ENCODE measurements around the gene GRK6. TPM values are rescaled to one million over a fixed set of nuclear protein-coding genes. Genes with fewer than 3 reads are reported as not detected.

The GRK6 gene
- total RNA-seq = 10 to 100 TPM; 12.8 to 33.2 (median 17.3) TPM
- 10 to 100 TPM in 1 of 2 donors, 1 to 10 TPM in 1; 6.8 to 29.5 TPM for polyA plus RNA-seq
- long read RNA-seq, donor 1, transcript GRK6-211 (16 exons, 2,571 nt) = minor isoform, 9 of 52 reads
- long read RNA-seq, donor 1, transcript GRK6-201 (16 exons, 2,939 nt) = major isoform, 32 of 52 reads
- long read RNA-seq, donor 1, partial matches to known transcripts = 6 of 52 reads
- long read RNA-seq, donor 1, other reads (novel, unspliced or antisense) = 4 of 52 reads
- long read RNA-seq, donor 2, partial matches to known transcripts = 1 of 3 reads
- long read RNA-seq, donor 2, other reads (novel, unspliced or antisense) = 2 of 3 reads
- long read RNA-seq, donor 3, transcript GRK6-201 (16 exons, 2,939 nt) = major isoform, 48 of 74 reads
- long read RNA-seq, donor 3, transcript GRK6-211 (16 exons, 2,571 nt) = minor isoform, 11 of 74 reads
- long read RNA-seq, donor 3, partial matches to known transcripts = 2 of 74 reads
- long read RNA-seq, donor 3, other reads (novel, unspliced or antisense) = 11 of 74 reads

DNA sequence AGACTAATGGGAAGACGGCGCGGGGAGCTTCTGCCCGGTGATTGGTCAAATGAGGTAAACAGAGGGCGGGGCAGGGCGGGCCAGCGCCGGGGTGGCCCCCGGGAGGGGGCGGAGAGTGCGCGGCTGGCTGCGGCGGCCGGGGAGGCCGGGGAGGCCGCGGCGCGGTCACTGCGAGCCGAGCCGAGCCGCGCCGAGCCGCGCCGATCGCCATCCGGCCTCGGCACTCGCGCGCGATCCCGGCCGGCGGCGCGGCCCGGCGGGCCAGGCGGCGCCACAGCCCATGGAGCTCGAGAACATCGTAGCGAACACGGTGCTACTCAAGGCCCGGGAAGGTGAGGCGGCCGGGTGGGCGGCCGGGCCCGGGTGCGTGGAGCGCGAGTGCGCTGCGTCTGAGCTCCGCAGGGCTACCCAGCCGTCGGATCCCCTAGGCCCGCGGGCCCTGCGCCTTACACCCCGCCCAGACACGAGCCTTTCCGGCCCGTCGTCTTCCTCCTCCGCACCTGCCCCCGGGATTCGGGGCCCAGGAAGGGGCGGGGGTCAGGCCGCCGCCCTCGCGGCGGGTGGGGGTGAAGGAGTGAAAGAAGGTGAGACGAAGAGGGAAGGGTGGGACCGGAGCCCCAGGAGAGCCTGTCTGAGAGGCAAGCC is at the start of gene GRK6:
GRK6 (plus strand) TSS at position 111 of the 645 bp plus-strand sequence; CDS start at position 281, 170 bp downstream.
- H3K9me3 ChIP-seq = no peaks in the 10 kb centered on the region
- 0 to 1% (median 1%) methylated on average over 8 to 82 of the region's 82 CpGs for WGBS, 4 donors
- peak within 1 kb of the TSS; percentile 77 to 98 (median 94) for H3K27ac ChIP-seq
- H3K4me3 ChIP-seq = peak within 1 kb of the TSS; percentile 73 to 100 (median 92)
- intact Hi-C loops (cut with DNase I) = loop anchor here in 2 of 10 donors (1.0 to 2.0 kb wide), 3 partner anchors 28 to 71 kb away; partner anchors contain the start of gene PDLIM7 (in 1 of the 2)
- DNase-seq (peak; percentile 42 to 78 (median 66)), ATAC-seq (no peak)
- H3K27me3 ChIP-seq = no peaks in the 10 kb centered on the region
- H3K4me1 ChIP-seq = peaks cover 0 to 57% (median 30%) of the 10 kb centered on the region in 12 donors
- TF ChIP-seq, protein P1, sequence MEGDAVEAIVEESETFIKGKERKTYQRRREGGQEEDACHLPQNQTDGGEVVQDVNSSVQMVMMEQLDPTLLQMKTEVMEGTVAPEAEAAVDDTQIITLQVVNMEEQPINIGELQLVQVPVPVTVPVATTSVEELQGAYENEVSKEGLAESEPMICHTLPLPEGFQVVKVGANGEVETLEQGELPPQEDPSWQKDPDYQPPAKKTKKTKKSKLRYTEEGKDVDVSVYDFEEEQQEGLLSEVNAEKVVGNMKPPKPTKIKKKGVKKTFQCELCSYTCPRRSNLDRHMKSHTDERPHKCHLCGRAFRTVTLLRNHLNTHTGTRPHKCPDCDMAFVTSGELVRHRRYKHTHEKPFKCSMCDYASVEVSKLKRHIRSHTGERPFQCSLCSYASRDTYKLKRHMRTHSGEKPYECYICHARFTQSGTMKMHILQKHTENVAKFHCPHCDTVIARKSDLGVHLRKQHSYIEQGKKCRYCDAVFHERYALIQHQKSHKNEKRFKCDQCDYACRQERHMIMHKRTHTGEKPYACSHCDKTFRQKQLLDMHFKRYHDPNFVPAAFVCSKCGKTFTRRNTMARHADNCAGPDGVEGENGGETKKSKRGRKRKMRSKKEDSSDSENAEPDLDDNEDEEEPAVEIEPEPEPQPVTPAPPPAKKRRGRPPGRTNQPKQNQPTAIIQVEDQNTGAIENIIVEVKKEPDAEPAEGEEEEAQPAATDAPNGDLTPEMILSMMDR (IDR thresholded peaks at IDR 0.05) = no peak
- H3K36me3 ChIP-seq = peaks cover 0 to 10% (median 0%) of the 10 kb centered on the region in 9 donors

DNA sequence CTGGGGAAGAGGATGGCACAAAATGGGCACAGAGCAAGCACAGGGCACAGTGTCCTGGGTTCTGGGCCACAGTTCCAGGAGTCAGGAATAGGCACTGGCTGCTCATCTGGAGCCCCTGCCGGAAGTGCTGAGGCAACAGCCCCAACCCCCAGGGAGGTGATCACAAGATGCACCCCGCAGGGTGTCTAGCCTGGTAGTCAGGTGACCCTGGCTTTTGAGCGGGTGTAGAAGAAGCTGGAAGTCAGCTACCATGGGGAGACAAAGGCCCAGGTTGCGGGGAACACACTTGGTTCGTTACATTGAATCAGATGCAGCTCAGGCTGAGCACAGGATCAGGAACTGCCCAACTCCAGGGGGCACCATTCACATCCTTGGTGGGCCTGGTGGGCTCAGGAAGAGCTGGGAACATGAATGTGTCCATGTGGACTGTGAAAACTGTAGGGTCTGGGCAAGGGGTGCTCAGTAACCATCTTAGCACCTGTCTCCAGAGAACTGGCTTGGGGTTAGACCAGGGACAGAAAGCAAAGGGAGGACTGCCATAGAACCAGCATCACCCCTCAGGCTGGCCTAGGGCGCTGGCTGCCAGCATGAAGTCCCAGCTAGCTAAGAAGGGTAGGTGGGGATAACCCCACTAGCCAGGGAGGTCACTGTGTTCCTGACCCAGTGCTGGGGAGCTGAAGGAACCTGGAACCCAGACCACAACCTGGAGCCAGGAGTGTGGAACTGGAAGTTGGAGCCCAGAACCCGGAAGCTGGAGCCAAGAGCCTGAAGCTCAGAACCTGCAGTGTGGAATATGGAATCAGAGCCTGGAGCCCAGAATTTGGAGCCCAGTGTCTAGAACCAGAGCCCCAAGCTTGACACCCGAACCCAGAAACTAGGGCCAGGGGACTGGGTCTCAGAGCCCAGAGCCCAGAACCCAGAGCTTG is 48.4 kb upstream of the GRK6 start:
- Histone ChIP-seq H3K4me3 (no peak overlapping the region), H3K27ac (no peak overlapping the region), H3K9me3 (no peaks in the 10 kb centered on the region), H3K4me1 (no peaks in the 10 kb centered on the region), H3K27me3 (peaks cover 0 to 14% (median 0%) of the 10 kb centered on the region in 9 donors), H3K36me3 (no peaks in the 10 kb centered on the region)
- TF ChIP-seq, protein P1 (IDR thresholded peaks at IDR 0.05) = no peak
- no peak for TF ChIP-seq POLR2A (IDR thresholded peaks at IDR 0.05)
- DNase-seq = no peak
- no peak for ATAC-seq
- intact Hi-C loops (cut with DNase I) = no loop called here
- WGBS, 4 donors = 85 to 93% (median 88%) methylated on average over 7 to 8 of the region's 8 CpGs

DNA sequence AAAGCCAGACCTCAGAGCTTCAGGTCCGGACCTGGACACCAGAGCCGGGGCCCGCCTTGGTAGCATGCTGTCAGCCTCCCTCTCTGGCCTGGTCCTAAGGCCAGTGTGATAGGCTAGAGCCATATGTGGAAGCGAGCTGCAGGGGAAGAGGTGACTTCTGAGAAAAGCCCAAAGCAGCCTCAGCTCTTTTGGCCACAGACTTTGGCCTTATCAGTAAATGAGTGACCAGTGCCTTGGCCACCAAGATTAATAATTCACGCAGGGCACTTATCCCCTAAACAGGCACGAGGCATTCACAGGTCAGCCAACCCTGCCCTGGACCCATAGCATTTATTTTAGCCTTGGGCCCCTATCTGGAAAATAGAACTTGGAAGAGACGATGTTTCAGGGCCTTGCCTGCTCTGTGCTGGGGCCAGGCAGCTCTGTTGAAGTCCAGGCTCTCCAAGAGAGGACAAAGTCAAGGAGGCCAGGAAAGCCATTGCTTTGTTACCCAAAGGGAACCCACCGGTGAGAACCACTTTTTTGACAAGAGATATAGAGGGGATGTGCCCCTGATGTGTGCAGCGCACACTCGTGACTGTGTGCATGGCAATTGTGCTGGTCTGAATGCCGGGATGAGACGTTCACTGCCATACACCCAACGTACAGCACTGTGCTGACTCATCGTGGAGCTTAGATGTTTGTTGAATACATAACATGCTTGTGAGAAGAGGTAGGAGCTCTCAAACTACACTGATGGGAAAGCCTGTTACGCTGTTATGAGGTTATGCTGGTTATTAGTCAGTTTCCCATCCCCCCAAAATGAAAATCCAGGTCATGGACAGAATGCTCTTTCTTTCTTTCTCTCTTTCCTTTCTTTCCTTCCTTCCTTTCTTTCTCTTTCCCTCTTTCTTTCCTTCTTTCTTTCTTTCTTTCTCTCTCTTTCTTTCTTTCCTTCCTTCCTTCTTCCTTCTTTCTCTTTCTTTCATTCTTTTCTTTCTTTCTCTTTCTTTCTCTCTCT is 47.3 kb upstream of the GRK6 start:
- Histone ChIP-seq H3K4me1 (no peaks in the 10 kb centered on the region), H3K9me3 (no peaks in the 10 kb centered on the region), H3K36me3 (no peaks in the 10 kb centered on the region), H3K27ac (no peak overlapping the region), H3K27me3 (peaks cover 0 to 14% (median 0%) of the 10 kb centered on the region in 9 donors), H3K4me3 (no peak overlapping the region)
- ATAC-seq = no peak
- DNase-seq = no peak
- 82 to 86% (median 84%) methylated on average over 15 of the region's 15 CpGs for WGBS, 4 donors
- TF ChIP-seq POLR2A (IDR thresholded peaks at IDR 0.05) = no peak
- TF ChIP-seq, protein P1 (IDR thresholded peaks at IDR 0.05) = no peak
- intact Hi-C loops (cut with DNase I) = no loop called here

All from heart left ventricle (tissue), 16 donors.